Naive thymus-derived CD4-positive, alpha-beta T cell (primary cell): ENCODE results near the gene ADAMTS16. TPM values are rescaled to one million over a fixed set of nuclear protein-coding genes. Genes with fewer than 3 reads are reported as not detected.

ENCODE experiments used
- ATAC-seq: fragments of 150-1000 bp; cut with Tn5 transposase; 2 replicates; pipeline ENCODE4 v1.10.0; 2021; ENCODE audit warnings: mild to moderate bottlenecking, moderate library complexity
- CTCF ChIA-PET: fragments of 350-600 bp; sonication (Branson Sonifier 250); formaldehyde crosslinking; loops from one replicate; lab custom pipeline; 2021; ENCODE audit warnings: antibody characterized with exemption; lab: Charles Lee
- POLR2A ChIA-PET: fragments of 350-600 bp; sonication (Branson Sonifier 250); formaldehyde crosslinking; loops from one replicate; lab custom pipeline; 2021; ENCODE audit warnings: antibody characterized with exemption, inconsistent platforms; lab: Charles Lee
- DNase-seq, 9 donors: peaks; one replicate each; pipeline versions ENCODE4 v3.0.0 to v3.0.0-alpha.2; 2020 to 2022; ENCODE audit warnings: mixed read lengths in 1 of 9
- H3K27ac ChIP-seq: one replicate; pipeline ENCODE4 v1.7.0; 2013; ENCODE audit warnings: mild to moderate bottlenecking, low read depth, low read length, moderate library complexity
- H3K27me3 ChIP-seq, 2 donors: one replicate each; pipeline ENCODE4 v1.7.0; 2013; ENCODE audit warnings: low read length in 2 of 2, mild to moderate bottlenecking in 2 of 2, moderate library complexity in 2 of 2; ENCODE audit not compliant: control insufficient read depth in 2 of 2, insufficient read depth in 2 of 2
- H3K36me3 ChIP-seq, 3 experiments: 1 replicate in 2 of 3; 2 replicates in 1 of 3; pipeline ENCODE4 v1.7.0; 2013; ENCODE audit warnings: low read length in 3 of 3, mild to moderate bottlenecking in 3 of 3, moderate library complexity in 1 of 3; ENCODE audit not compliant: insufficient read depth in 3 of 3, control insufficient read depth in 2 of 3
- H3K4me1 ChIP-seq, 2 donors: one replicate each; pipeline ENCODE4 v1.7.0; 2013; ENCODE audit warnings: low read length in 2 of 2, mild to moderate bottlenecking in 2 of 2, moderate library complexity in 1 of 2; ENCODE audit not compliant: control insufficient read depth in 2 of 2, insufficient read depth in 2 of 2
- H3K4me3 ChIP-seq: 2 replicates; pipeline ENCODE4 v1.7.0; 2013; ENCODE audit warnings: mild to moderate bottlenecking, low read length
- H3K9me3 ChIP-seq, 3 experiments: 1 replicate in 2 of 3; 2 replicates in 1 of 3; pipeline ENCODE4 v1.7.0; 2013; ENCODE audit warnings: low read length in 3 of 3; ENCODE audit not compliant: control insufficient read depth in 2 of 3
- H3K27ac Mint-ChIP-seq, 9 donors: one replicate each; pipeline ENCODE4 v1.8.0; 2020 to 2022; ENCODE audit warnings: mixed read lengths in 9 of 9, mild to moderate bottlenecking in 8 of 9, moderate library complexity in 5 of 9, inconsistent platforms in 2 of 9
- H3K27me3 Mint-ChIP-seq, 5 donors: one replicate each; pipeline ENCODE4 v1.8.0; 2021 to 2022; ENCODE audit warnings: mixed read lengths in 5 of 5, mild to moderate bottlenecking in 1 of 5
- H3K36me3 Mint-ChIP-seq, 5 donors: one replicate each; pipeline ENCODE4 v1.8.0; 2020 to 2022; ENCODE audit warnings: mixed read lengths in 5 of 5, mild to moderate bottlenecking in 3 of 5, inconsistent platforms in 1 of 5
- H3K4me1 Mint-ChIP-seq, 7 donors: one replicate each; pipeline ENCODE4 v1.8.0; 2020 to 2022; ENCODE audit warnings: mixed read lengths in 7 of 7, mild to moderate bottlenecking in 3 of 7, inconsistent platforms in 1 of 7
- H3K4me3 Mint-ChIP-seq, 10 donors: one replicate each; pipeline ENCODE4 v1.8.0; 2020 to 2022; ENCODE audit warnings: mild to moderate bottlenecking in 10 of 10, mixed read lengths in 10 of 10, moderate library complexity in 6 of 10, inconsistent platforms in 2 of 10
- H3K9me3 Mint-ChIP-seq, 11 donors: one replicate each; pipeline ENCODE4 v1.8.0; 2020 to 2022; ENCODE audit warnings: mixed read lengths in 11 of 11, mild to moderate bottlenecking in 4 of 11, inconsistent platforms in 1 of 11, moderate library complexity in 1 of 11
- intact Hi-C, 2 donors: fragments of 100-400 bp; cut with micrococcal nuclease; formaldehyde crosslinking; loops; one replicate each; pipeline ENCODE4 v1.15.1; 2023
- polyA plus RNA-seq, 2 donors: library from polyadenylated mRNA; unstranded; fragments of 300-500 nt; fragmentation: Illumina TruSeq; gene quantifications; one replicate each; pipeline ENCODE4 v1.2.3, GENCODE V29; 2021
- total RNA-seq, 6 experiments: library from RNA in 5 of 6; stranded (reverse) in 5 of 6; gene quantifications; 1 replicate in 5 of 6; 2 replicates in 1 of 6; pipeline ENCODE4 v1.2.3 and lab custom pipeline; 2021 to 2026

The ADAMTS16 gene
- total and polyA plus RNA-seq, 7 experiments from 2014 or later: not detected

- Mint-ChIP-seq H3K4me1 (no peaks in the 10 kb centered on the region), H3K27me3 (peaks cover 0 to 10% (median 4%) of the 10 kb centered on the region in 5 donors), H3K36me3 (peaks cover 0 to 6% (median 0%) of the 10 kb centered on the region in 5 donors), H3K9me3 (peaks cover 2 to 44% (median 15%) of the 10 kb centered on the region in 11 donors), H3K27ac (no peak overlapping the region), H3K4me3 (no peak overlapping the region)
- POLR2A ChIA-PET: no interaction called here
- Histone ChIP-seq H3K27ac (no peak overlapping the region), H3K27me3 (no peaks in the 10 kb centered on the region), H3K36me3 (no peaks in the 10 kb centered on the region), H3K4me3 (no peak overlapping the region), H3K9me3 (peaks cover 0 to 4% (median 0%) of the 10 kb centered on the region in 3 experiments), H3K4me1 (no peaks in the 10 kb centered on the region)
- CTCF ChIA-PET: no interaction called here
- DNase-seq: no peak
- intact Hi-C loops: no loop called here
- no peak for ATAC-seq
These were observed 145.8 kb downstream of the ADAMTS16 start for GRCh38 chr5:5285906-5286305.

- CTCF ChIA-PET: no interaction called here
- no peak for DNase-seq
- Mint-ChIP-seq H3K4me3 (no peak overlapping the region), H3K27ac (no peak overlapping the region), H3K4me1 (no peaks in the 10 kb centered on the region), H3K9me3 (peaks cover 3 to 45% (median 15%) of the 10 kb centered on the region in 11 donors), H3K27me3 (peaks cover 0 to 10% (median 4%) of the 10 kb centered on the region in 5 donors), H3K36me3 (peaks cover 0 to 6% (median 0%) of the 10 kb centered on the region in 5 donors)
- POLR2A ChIA-PET: no interaction called here
- Histone ChIP-seq H3K9me3 (peaks cover 0 to 4% (median 0%) of the 10 kb centered on the region in 3 experiments), H3K27ac (no peak overlapping the region), H3K4me1 (no peaks in the 10 kb centered on the region), H3K27me3 (no peaks in the 10 kb centered on the region), H3K4me3 (no peak overlapping the region), H3K36me3 (no peaks in the 10 kb centered on the region)
- intact Hi-C loops: no loop called here
- no peak for ATAC-seq
These were observed 147.3 kb downstream of the ADAMTS16 start for GRCh38 chr5:5287419-5287818.

- no peaks in the 10 kb centered on the region for H3K4me1 Mint-ChIP-seq
- Histone ChIP-seq H3K4me3 (no peak overlapping the region), H3K9me3 (peaks cover 0 to 4% (median 0%) of the 10 kb centered on the region in 3 experiments), H3K4me1 (no peaks in the 10 kb centered on the region), H3K36me3 (no peaks in the 10 kb centered on the region), H3K27ac (no peak overlapping the region), H3K27me3 (no peaks in the 10 kb centered on the region)
- POLR2A ChIA-PET: no interaction called here
- CTCF ChIA-PET: no interaction called here
- H3K27me3 Mint-ChIP-seq: peaks cover 0 to 14% (median 7%) of the 10 kb centered on the region in 5 donors
- DNase-seq (no peak), ATAC-seq (no peak)
- peaks cover 0 to 9% (median 0%) of the 10 kb centered on the region in 5 donors for H3K36me3 Mint-ChIP-seq
- no peak overlapping the region for H3K27ac Mint-ChIP-seq
- intact Hi-C loops: no loop called here
- no peak overlapping the region for H3K4me3 Mint-ChIP-seq
- peaks cover 5 to 49% (median 14%) of the 10 kb centered on the region in 11 donors for H3K9me3 Mint-ChIP-seq
These were observed 148.1 kb downstream of the ADAMTS16 start for GRCh38 chr5:5288201-5288600.

GRCh38 chr5:5289537-5289936, 149.4 kb downstream of the ADAMTS16 start:
- CTCF ChIA-PET: no interaction called here

GRCh38 chr5:5290674-5291334, 150.7 kb downstream of the ADAMTS16 start:
- H3K36me3 Mint-ChIP-seq: peaks cover 0 to 5% (median 0%) of the 10 kb centered on the region in 5 donors
- DNase-seq: no peak
- peaks cover 0 to 21% (median 7%) of the 10 kb centered on the region in 5 donors for H3K27me3 Mint-ChIP-seq

More at GRCh38 chr5:5289537-5289936, 149.4 kb downstream of the ADAMTS16 start:
- no peaks in the 10 kb centered on the region for H3K27me3 ChIP-seq
- H3K9me3 ChIP-seq: peaks cover 0 to under 1% (median 0%) of the 10 kb centered on the region in 3 experiments
- Mint-ChIP-seq H3K36me3 (peaks cover 0 to 7% (median 0%) of the 10 kb centered on the region in 5 donors), H3K4me1 (no peaks in the 10 kb centered on the region), H3K9me3 (peaks cover 3 to 52% (median 13%) of the 10 kb centered on the region in 11 donors), H3K27ac (no peak overlapping the region), H3K4me3 (no peak overlapping the region), H3K27me3 (peaks cover 0 to 16% (median 7%) of the 10 kb centered on the region in 5 donors)
- no peak overlapping the region for H3K4me3 ChIP-seq
- no peak for ATAC-seq
- H3K4me1 ChIP-seq: no peaks in the 10 kb centered on the region
- H3K36me3 ChIP-seq: no peaks in the 10 kb centered on the region
- no peak for DNase-seq
- intact Hi-C loops: no loop called here
- H3K27ac ChIP-seq: no peak overlapping the region
- POLR2A ChIA-PET: no interaction called here

GRCh38 chr5:5291357-5291756, 151.2 kb downstream of the ADAMTS16 start:
- H3K27ac ChIP-seq: no peak overlapping the region
- DNase-seq: no peak
- Mint-ChIP-seq H3K27me3 (peaks cover 0 to 21% (median 4%) of the 10 kb centered on the region in 5 donors), H3K36me3 (peaks cover 0 to 3% (median 0%) of the 10 kb centered on the region in 5 donors), H3K4me1 (no peaks in the 10 kb centered on the region), H3K27ac (no peak overlapping the region), H3K4me3 (no peak overlapping the region), H3K9me3 (peaks cover 3 to 57% (median 11%) of the 10 kb centered on the region in 11 donors)
- CTCF ChIA-PET: no interaction called here
- ATAC-seq: no peak
- intact Hi-C loops: no loop called here
- POLR2A ChIA-PET: no interaction called here
- H3K4me3 ChIP-seq: no peak overlapping the region
- no peaks in the 10 kb centered on the region for H3K4me1 ChIP-seq
- no peaks in the 10 kb centered on the region for H3K36me3 ChIP-seq
- peaks cover 0 to 4% (median 0%) of the 10 kb centered on the region in 3 experiments for H3K9me3 ChIP-seq
- no peaks in the 10 kb centered on the region for H3K27me3 ChIP-seq

More at GRCh38 chr5:5290674-5291334, 150.7 kb downstream of the ADAMTS16 start:
- H3K27ac ChIP-seq: no peak overlapping the region
- intact Hi-C loops: no loop called here
- H3K4me1 ChIP-seq: no peaks in the 10 kb centered on the region
- Mint-ChIP-seq H3K4me1 (no peaks in the 10 kb centered on the region), H3K27ac (no peak overlapping the region), H3K4me3 (no peak overlapping the region), H3K9me3 (peaks cover 3 to 56% (median 11%) of the 10 kb centered on the region in 11 donors)
- H3K9me3 ChIP-seq: peaks cover 0 to 3% (median 0%) of the 10 kb centered on the region in 3 experiments
- CTCF ChIA-PET: no interaction called here
- H3K4me3 ChIP-seq: no peak overlapping the region
- POLR2A ChIA-PET: no interaction called here
- H3K27me3 ChIP-seq: no peaks in the 10 kb centered on the region
- no peak for ATAC-seq
- no peaks in the 10 kb centered on the region for H3K36me3 ChIP-seq
